Measurements from ENCODE around the gene GTF2B.

GRCh38 chr1:88911161-88911560, 19.8 kb upstream of the GTF2B start:
- TF ChIP-seq CTCF (conservative IDR thresholded peaks at IDR 0.05; ENCODE audit: low read depth, low read length) (no peak), EZH2 (IDR thresholded peaks at IDR 0.05; ENCODE audit: borderline replicate concordance, low read depth, low read length, poor library complexity, severe bottlenecking) (no peak)
